CD14-positive monocyte (primary cell): ENCODE data around the gene BANP. TPM values are rescaled to one million over a fixed set of nuclear protein-coding genes. Genes with fewer than 3 reads are reported as not detected.
A peak's percentile ranks its signal among the peaks of the same experiment; 100 is the strongest.
"Not testable (repeated sequence)": the region's sequence is repeated elsewhere in the genome, so short reads cannot be mapped to it uniquely, and the experiment has no call there.

ENCODE experiments used
- DNase-seq, 3 donors: peaks; one replicate each; pipeline ENCODE4 v3.0.0-alpha.2; 2011 to 2022
- H2AFZ ChIP-seq: 2 replicates; pipeline ENCODE4 v1.6.0; 2012; ENCODE audit warnings: mild to moderate bottlenecking, low read depth, low read length, inconsistent platforms; ENCODE audit not compliant: insufficient read depth, poor library complexity, severe bottlenecking
- H3K27ac ChIP-seq, 2 donors: 1 replicate in 1 of 2; 2 replicates in 1 of 2; pipeline ENCODE4 v1.5.1; 2012 to 2013; ENCODE audit warnings: low read length in 2 of 2, control low read depth in 1 of 2, inconsistent platforms in 1 of 2, low read depth in 1 of 2, mild to moderate bottlenecking in 1 of 2
- H3K27me3 ChIP-seq, 2 donors: one replicate each; pipeline versions ENCODE4 v1.6.0 to v1.6.1; 2011 to 2013; ENCODE audit warnings: low read length in 2 of 2; ENCODE audit not compliant: control insufficient read depth in 2 of 2, insufficient read depth in 2 of 2
- H3K36me3 ChIP-seq, 2 donors: replicated peaks in 1 of 2; 1 replicate in 1 of 2; 2 replicates in 1 of 2; pipeline versions ENCODE4 v1.5.1 to v1.6.1; 2012 to 2013; ENCODE audit warnings: low read length in 2 of 2, control low read depth in 1 of 2, inconsistent platforms in 1 of 2, mild to moderate bottlenecking in 1 of 2; ENCODE audit not compliant: insufficient read depth in 2 of 2, control insufficient read depth in 1 of 2
- H3K4me1 ChIP-seq, 2 donors: 1 replicate in 1 of 2; 2 replicates in 1 of 2; pipeline versions ENCODE4 v1.5.1 to v1.6.1; 2012 to 2013; ENCODE audit warnings: low read length in 2 of 2, control low read depth in 1 of 2, inconsistent platforms in 1 of 2, mild to moderate bottlenecking in 1 of 2, moderate library complexity in 1 of 2; ENCODE audit not compliant: insufficient read depth in 2 of 2, control insufficient read depth in 1 of 2
- H3K4me2 ChIP-seq: replicated peaks from 2 replicates; pipeline ENCODE3; 2012; ENCODE audit warnings: low read length, moderate library complexity, mild to moderate bottlenecking; ENCODE audit not compliant: poor library complexity, severe bottlenecking; ENCODE audit errors: extremely low read depth
- H3K4me3 ChIP-seq, 3 experiments: fragments of 200-600 bp in 1 of 3; sonication (generic) in 1 of 3; replicated peaks in 1 of 3; 1 replicate in 2 of 3; 2 replicates in 1 of 3; pipeline ENCODE4 v1.5.1; 2011 to 2013; ENCODE audit warnings: low read length in 3 of 3, mild to moderate bottlenecking in 3 of 3, control low read depth in 2 of 3, low read depth in 2 of 3, inconsistent platforms in 1 of 3, moderate library complexity in 1 of 3
- H3K79me2 ChIP-seq: 2 replicates; pipeline ENCODE4 v1.6.0; 2012; ENCODE audit warnings: mild to moderate bottlenecking, control low read depth, inconsistent platforms, low read length, moderate library complexity; ENCODE audit not compliant: insufficient read depth
- H3K9ac ChIP-seq: 2 replicates; pipeline ENCODE4 v1.6.0; 2017; ENCODE audit warnings: low read length, mild to moderate bottlenecking; ENCODE audit not compliant: insufficient read depth, poor library complexity, severe bottlenecking
- H3K9me3 ChIP-seq, 2 donors: replicated peaks in 1 of 2; 1 replicate in 1 of 2; 2 replicates in 1 of 2; pipeline versions ENCODE4 v1.5.1 to v1.6.1; 2012 to 2013; ENCODE audit warnings: low read length in 2 of 2, control low read depth in 1 of 2; ENCODE audit not compliant: control insufficient read depth in 1 of 2, insufficient read depth in 1 of 2
- H4K20me1 ChIP-seq: 2 replicates; pipeline ENCODE4 v1.6.0; 2012; ENCODE audit warnings: mild to moderate bottlenecking, low read length, control low read depth, moderate library complexity; ENCODE audit not compliant: insufficient read depth
- H3K27ac Mint-ChIP-seq, 7 donors: one replicate each; pipeline ENCODE4 v1.8.0; 2020; ENCODE audit warnings: mild to moderate bottlenecking in 7 of 7, mixed read lengths in 7 of 7, moderate library complexity in 6 of 7, inconsistent platforms in 2 of 7
- H3K27me3 Mint-ChIP-seq, 3 donors: one replicate each; pipeline ENCODE4 v1.8.0; 2021 to 2022; ENCODE audit warnings: low read depth in 3 of 3, mild to moderate bottlenecking in 3 of 3, mixed read lengths in 3 of 3, moderate library complexity in 3 of 3, inconsistent platforms in 1 of 3
- H3K36me3 Mint-ChIP-seq, 2 donors: one replicate each; pipeline ENCODE4 v1.8.0; 2020; ENCODE audit warnings: mixed read lengths in 2 of 2, inconsistent platforms in 1 of 2, mild to moderate bottlenecking in 1 of 2
- H3K4me1 Mint-ChIP-seq: one replicate; pipeline ENCODE4 v1.8.0; 2020; ENCODE audit warnings: mild to moderate bottlenecking, mixed read lengths
- H3K4me3 Mint-ChIP-seq, 2 donors: one replicate each; pipeline ENCODE4 v1.8.0; 2020; ENCODE audit warnings: mild to moderate bottlenecking in 2 of 2, mixed read lengths in 2 of 2, moderate library complexity in 1 of 2
- H3K9me3 Mint-ChIP-seq, 7 donors: one replicate each; pipeline ENCODE4 v1.8.0; 2020 to 2022; ENCODE audit warnings: mixed read lengths in 7 of 7, mild to moderate bottlenecking in 6 of 7, moderate library complexity in 6 of 7, inconsistent platforms in 2 of 7
- WGBS: methylation state at CpG from one replicate; pipeline ENCODE4 v1.1.5; 2013; ENCODE audit warnings: missing lambda C conversion rate; ENCODE audit not compliant: insufficient coverage; 5-methylcytosine and 5-hydroxymethylcytosine counted together
- intact Hi-C, 2 donors: fragments of 100-400 bp; cut with micrococcal nuclease; formaldehyde crosslinking; loops; one replicate each; pipeline versions ENCODE4 v1.15.0 to v1.15.1; 2023
- polyA plus RNA-seq, 3 donors: library from polyadenylated mRNA; depleted of rRNA in 1 of 3; unstranded in 2 of 3; stranded (reverse) in 1 of 3; fragments of 300-500 nt in 2 of 3; fragments of >200 nt in 1 of 3; fragmentation: Illumina TruSeq in 2 of 3; gene quantifications; 1 replicate in 2 of 3; 2 replicates in 1 of 3; pipeline ENCODE4 v1.2.3, GENCODE V29; 2012 to 2021
- TF ChIP-seq, protein P1 (sequence below): fragments of 200-600 bp; IDR thresholded peaks from one replicate; pipeline ENCODE4 v1.8.0; 2022; ENCODE audit warnings: antibody characterized with exemption, mild to moderate bottlenecking

Gene BANP
- polyA plus RNA-seq, 3 donors = 10.1 to 40.9 (median 11.7) TPM

DNA sequence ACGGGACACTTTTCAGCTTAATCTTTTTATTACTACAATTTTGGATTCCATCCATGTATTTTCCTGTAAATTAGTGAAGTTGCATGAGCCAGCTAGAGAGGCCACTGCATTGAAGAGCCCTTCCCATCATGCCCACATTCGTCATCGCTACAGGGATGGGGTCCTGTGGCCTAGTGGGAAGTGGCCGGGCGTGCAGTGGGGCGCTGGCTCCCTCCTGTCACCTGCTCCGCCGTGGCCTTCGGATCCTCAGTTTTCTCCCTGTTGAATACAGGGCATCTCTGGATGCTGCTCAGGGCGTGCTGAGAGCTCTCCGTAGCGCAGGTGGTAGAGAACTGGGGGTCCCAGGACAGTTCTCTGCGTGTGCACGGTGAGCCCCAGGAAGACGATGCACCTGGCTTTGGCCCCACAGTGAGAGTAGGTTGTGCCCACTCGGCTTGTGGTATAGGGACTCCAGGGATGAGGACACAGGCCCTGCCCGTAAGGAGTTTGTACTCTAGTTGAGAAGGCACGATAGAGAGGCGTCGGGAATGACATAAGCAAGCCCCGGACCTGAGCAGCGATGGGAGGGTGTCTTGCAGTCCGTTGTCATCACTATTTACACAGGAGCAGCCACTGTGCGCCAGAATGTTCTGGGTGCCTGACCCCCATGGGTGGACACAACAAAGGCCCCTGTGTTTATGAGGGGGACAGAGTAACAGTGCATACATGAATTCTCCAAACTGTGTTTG, 74.8 kb downstream of the BANP start:
- H3K79me2 ChIP-seq, H2AFZ ChIP-seq, H3K27me3 Mint-ChIP-seq, H3K9ac ChIP-seq, DNase-seq, H3K9me3 ChIP-seq, H3K4me2 ChIP-seq, H3K27me3 ChIP-seq, intact Hi-C loops, H3K4me3 ChIP-seq, H3K9me3 Mint-ChIP-seq: not testable (repeated sequence)
- WGBS = 95% methylated on average over 18 of the region's 24 CpGs
- peaks cover 67 to 83% of the 10 kb centered on the region in 2 donors for H3K36me3 Mint-ChIP-seq
- peaks cover 23 to 55% of the 10 kb centered on the region in 2 donors for H3K36me3 ChIP-seq
- H3K27ac Mint-ChIP-seq = peak overlapping the region; percentile 89 to 100 (median 98)
- peak overlapping the region in 1 of 2 donors; percentile 63 for H3K4me3 Mint-ChIP-seq
- peaks cover 28% of the 10 kb centered on the region for H3K4me1 Mint-ChIP-seq
- H4K20me1 ChIP-seq = peaks cover 34% of the 10 kb centered on the region
- peaks cover 28 to 30% of the 10 kb centered on the region in 2 donors for H3K4me1 ChIP-seq
- H3K27ac ChIP-seq = peak overlapping the region in 1 of 2 donors; percentile 89

DNA sequence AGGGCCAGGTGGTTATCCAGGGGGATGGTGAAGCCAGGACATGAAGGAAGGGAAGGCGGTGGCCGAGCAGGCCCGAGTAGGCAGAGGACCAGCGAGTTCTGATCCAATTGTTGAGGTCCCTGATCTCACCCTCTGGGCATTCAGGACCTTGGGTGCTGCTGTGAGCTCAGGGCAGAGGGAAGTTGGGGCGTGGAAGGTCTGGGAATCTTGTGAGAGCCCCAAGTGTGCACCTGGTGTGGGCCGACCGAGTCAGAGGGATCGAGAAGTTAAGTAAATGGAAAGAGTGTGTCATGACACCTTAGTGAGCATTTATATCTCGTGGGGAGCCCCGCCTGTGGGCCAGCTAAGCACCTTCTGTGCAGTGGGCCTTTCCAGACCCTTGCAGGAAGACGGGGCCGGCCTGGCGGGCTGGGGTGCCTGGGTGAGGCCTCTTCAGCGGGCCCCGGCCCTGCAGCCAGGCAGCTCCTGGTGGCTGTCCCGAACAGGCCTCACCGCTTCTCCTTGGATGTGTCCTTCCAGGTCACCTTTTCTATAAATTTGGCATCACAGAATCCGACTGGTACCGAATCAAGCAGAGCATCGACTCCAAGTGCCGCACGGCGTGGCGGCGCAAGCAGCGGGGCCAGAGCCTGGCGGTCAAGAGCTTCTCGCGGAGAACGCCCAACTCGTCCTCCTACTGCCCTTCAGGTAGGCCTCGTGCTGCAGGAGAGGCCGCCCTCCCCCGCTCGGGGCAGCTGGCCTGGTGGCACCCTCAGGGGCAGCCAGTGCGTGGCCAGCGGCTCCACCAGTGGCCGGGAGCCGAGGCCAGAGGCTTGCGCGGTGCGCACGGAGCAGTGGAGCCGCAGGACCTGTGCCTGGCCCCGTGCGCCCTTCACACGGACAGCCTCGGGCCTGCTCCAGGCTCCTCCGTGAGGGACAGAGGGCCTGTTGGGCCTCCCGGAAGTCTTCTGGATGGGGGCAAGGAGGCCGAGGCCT, 76.0 kb downstream of the BANP start:
- peaks cover 64 to 84% of the 10 kb centered on the region in 2 donors for H3K36me3 Mint-ChIP-seq
- peaks cover 21 to 46% of the 10 kb centered on the region in 2 donors for H3K36me3 ChIP-seq
- WGBS = 96% methylated on average over 45 of the region's 51 CpGs
- peaks cover 28% of the 10 kb centered on the region for H3K4me1 Mint-ChIP-seq
- TF ChIP-seq, protein P1, sequence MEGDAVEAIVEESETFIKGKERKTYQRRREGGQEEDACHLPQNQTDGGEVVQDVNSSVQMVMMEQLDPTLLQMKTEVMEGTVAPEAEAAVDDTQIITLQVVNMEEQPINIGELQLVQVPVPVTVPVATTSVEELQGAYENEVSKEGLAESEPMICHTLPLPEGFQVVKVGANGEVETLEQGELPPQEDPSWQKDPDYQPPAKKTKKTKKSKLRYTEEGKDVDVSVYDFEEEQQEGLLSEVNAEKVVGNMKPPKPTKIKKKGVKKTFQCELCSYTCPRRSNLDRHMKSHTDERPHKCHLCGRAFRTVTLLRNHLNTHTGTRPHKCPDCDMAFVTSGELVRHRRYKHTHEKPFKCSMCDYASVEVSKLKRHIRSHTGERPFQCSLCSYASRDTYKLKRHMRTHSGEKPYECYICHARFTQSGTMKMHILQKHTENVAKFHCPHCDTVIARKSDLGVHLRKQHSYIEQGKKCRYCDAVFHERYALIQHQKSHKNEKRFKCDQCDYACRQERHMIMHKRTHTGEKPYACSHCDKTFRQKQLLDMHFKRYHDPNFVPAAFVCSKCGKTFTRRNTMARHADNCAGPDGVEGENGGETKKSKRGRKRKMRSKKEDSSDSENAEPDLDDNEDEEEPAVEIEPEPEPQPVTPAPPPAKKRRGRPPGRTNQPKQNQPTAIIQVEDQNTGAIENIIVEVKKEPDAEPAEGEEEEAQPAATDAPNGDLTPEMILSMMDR = no peak
- H3K4me1 ChIP-seq = peaks cover 28 to 30% of the 10 kb centered on the region in 2 donors
- peaks cover 28% of the 10 kb centered on the region for H4K20me1 ChIP-seq
- H3K4me3 ChIP-seq = no peak overlapping the region
- intact Hi-C loops = no loop called here
- H3K27me3 ChIP-seq = no peaks in the 10 kb centered on the region
- no peak for DNase-seq
- H3K9me3 ChIP-seq = no peaks in the 10 kb centered on the region
- H3K79me2 ChIP-seq = no peaks in the 10 kb centered on the region
- H2AFZ ChIP-seq = no peak overlapping the region
- no peak overlapping the region for H3K27ac ChIP-seq
- H3K4me3 Mint-ChIP-seq = no peak overlapping the region
- no peak overlapping the region for H3K4me2 ChIP-seq
- H3K9ac ChIP-seq = no peak overlapping the region
- H3K27me3 Mint-ChIP-seq = peaks cover 0 to 2% (median 2%) of the 10 kb centered on the region in 3 donors
- peak overlapping the region in 6 of 7 donors; percentile 68 to 99 (median 87) for H3K27ac Mint-ChIP-seq
- peaks cover 0 to 4% (median 0%) of the 10 kb centered on the region in 7 donors for H3K9me3 Mint-ChIP-seq

DNA sequence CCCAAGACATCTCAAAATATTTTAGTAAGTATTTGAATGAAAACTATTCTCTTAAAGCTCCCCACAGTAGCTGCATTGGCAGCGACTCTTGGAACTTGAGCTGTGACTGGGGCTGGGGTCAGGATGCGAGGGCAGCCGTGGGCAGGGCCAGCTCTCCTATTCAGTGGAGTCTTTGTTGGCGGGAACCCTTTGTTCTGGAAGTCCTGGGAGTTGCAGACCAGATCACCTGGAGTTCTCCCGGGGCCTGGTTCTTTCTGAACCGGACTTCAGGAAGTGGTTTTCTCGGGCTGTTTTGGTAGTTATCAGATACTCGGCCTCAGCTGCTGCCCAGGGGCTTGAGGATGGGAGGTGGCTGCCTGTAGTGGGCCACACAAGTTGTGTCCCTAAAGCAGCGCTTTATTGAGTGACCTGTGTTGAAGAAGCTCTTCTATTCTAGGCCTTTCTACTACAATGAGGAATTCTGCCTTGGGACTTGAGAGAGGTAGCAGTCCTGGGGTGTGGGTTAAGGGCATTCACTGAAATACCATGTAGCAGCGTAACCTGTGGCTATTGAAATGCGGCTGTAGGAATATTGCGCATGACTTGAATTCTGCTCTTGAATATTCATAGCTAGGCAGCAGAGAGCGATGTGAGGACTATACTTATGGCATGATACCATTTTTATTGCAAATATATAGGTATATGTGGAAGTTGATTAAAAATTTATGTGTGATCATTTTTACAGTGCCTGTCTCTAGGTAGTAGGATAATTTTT, 77.1 kb downstream of the BANP start:
- H3K9me3 ChIP-seq, H3K27ac ChIP-seq, H2AFZ ChIP-seq, H3K27me3 Mint-ChIP-seq, H3K4me3 ChIP-seq, H3K4me2 ChIP-seq, DNase-seq, H3K4me3 Mint-ChIP-seq, H3K79me2 ChIP-seq, H3K27me3 ChIP-seq, H3K9ac ChIP-seq, H3K9me3 Mint-ChIP-seq, intact Hi-C loops: not testable (repeated sequence)
- Histone ChIP-seq H3K36me3 (peaks cover 22 to 44% of the 10 kb centered on the region in 2 donors), H4K20me1 (peaks cover 23% of the 10 kb centered on the region), H3K4me1 (peaks cover 28 to 30% of the 10 kb centered on the region in 2 donors)
- peaks cover 61 to 84% of the 10 kb centered on the region in 2 donors for H3K36me3 Mint-ChIP-seq
- WGBS = 92% methylated on average over 4 of the region's 13 CpGs
- peak overlapping the region in 4 of 7 donors; percentile 35 to 65 (median 41) for H3K27ac Mint-ChIP-seq
- H3K4me1 Mint-ChIP-seq = peaks cover 28% of the 10 kb centered on the region
